Muscle layer of duodenum (tissue), 2 donors: ENCODE measurements around the gene TMEM183A.

Source experiments
- H3K27ac ChIP-seq: one replicate; pipeline ENCODE4 v1.7.0; 2013; ENCODE audit warnings: mild to moderate bottlenecking, low read length
- H3K27me3 ChIP-seq: one replicate; pipeline ENCODE4 v1.7.0; 2013; ENCODE audit warnings: low read depth, mild to moderate bottlenecking, control low read depth, low read length
- H3K36me3 ChIP-seq, 2 donors: one replicate each; pipeline ENCODE4 v1.7.0; 2013; ENCODE audit warnings: low read length in 2 of 2, control low read depth in 1 of 2, mild to moderate bottlenecking in 1 of 2; ENCODE audit not compliant: insufficient read depth in 2 of 2, control insufficient read depth in 1 of 2
- H3K4me1 ChIP-seq, 2 donors: one replicate each; pipeline ENCODE4 v1.7.0; 2013; ENCODE audit warnings: low read length in 2 of 2, mild to moderate bottlenecking in 2 of 2, control low read depth in 1 of 2, moderate library complexity in 1 of 2; ENCODE audit not compliant: insufficient read depth in 2 of 2, control insufficient read depth in 1 of 2
- H3K4me3 ChIP-seq, 2 donors: one replicate each; pipeline ENCODE4 v1.7.0; 2013; ENCODE audit warnings: low read length in 2 of 2, low read depth in 1 of 2, mild to moderate bottlenecking in 1 of 2
- H3K9me3 ChIP-seq, 2 donors: one replicate each; pipeline ENCODE4 v1.7.0; 2013; ENCODE audit warnings: low read length in 2 of 2, control low read depth in 1 of 2, mild to moderate bottlenecking in 1 of 2; ENCODE audit not compliant: control insufficient read depth in 1 of 2
- donor health status: healthy.

TMEM183A gene

DNA sequence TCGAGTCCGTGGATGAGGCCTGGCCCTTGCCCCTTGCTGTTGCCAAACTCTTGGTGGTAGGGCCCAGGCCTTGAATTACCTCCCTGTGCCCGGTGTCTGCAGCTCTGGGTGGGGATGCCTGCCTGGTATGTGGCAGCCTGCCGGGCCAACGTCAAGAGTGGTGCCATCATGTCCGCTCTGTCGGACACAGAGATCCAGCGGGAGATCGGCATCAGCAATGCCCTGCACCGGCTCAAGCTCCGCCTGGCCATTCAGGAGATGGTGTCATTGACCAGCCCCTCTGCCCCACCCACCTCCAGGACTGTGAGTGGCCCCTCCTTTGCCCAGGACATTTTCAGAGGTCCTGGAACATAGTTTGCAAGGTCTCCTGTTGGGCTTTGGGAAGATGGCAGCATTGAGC lies 52.9 kb downstream of the TMEM183A start:
- Histone ChIP-seq H3K36me3 (no peaks in the 10 kb centered on the region), H3K9me3 (no peaks in the 10 kb centered on the region), H3K4me1 (peaks cover 0 to 11% of the 10 kb centered on the region in 2 donors), H3K4me3 (no peak overlapping the region), H3K27ac (no peak overlapping the region), H3K27me3 (no peaks in the 10 kb centered on the region)

DNA sequence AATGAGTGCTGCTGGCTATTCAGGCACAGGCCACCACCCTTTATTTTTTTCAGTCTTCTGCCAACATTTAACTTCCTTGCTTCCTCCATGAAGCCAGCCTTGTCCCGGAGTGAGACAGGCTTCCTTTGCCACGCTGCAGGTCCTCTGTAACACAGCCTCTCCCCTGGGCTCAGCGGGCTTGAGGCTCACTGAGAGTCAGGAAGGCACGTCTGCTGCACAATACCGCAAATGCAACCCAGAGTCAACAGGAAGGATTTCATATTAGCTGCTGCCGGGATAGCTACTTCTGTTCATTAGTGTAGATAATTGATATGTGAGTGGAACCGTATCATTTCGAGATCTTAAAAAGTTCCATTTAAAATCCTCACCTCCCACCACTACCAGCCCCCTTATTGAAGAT lies 56.1 kb downstream of the TMEM183A start:
- Histone ChIP-seq H3K9me3 (no peaks in the 10 kb centered on the region), H3K4me1 (peaks cover 0 to 9% of the 10 kb centered on the region in 2 donors), H3K27ac (no peak overlapping the region), H3K4me3 (no peak overlapping the region), H3K27me3 (no peaks in the 10 kb centered on the region), H3K36me3 (no peaks in the 10 kb centered on the region)

DNA sequence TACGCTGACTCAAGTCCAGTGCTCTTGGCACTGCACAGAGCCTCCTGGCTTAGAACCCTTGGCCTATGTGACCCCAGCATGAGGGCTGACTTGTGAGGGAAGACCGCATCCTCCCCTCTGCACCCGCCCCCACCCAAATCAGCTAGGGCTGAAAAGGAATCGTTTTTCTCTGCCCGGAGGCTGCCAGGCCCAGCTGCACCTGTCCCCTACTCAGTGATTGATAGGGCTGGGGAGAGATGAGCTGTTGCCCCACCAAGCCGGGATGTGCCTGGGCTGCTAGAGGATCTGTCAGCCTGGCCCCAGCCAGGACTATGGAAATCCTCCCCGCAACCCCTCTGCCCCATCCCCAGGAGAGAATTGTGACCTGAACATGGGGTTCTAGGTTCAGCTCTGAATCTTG lies 58.0 kb downstream of the TMEM183A start:
- Histone ChIP-seq H3K9me3 (no peaks in the 10 kb centered on the region), H3K27ac (no peak overlapping the region), H3K4me3 (no peak overlapping the region), H3K27me3 (no peaks in the 10 kb centered on the region), H3K36me3 (no peaks in the 10 kb centered on the region), H3K4me1 (peaks cover 14 to 21% of the 10 kb centered on the region in 2 donors)

DNA sequence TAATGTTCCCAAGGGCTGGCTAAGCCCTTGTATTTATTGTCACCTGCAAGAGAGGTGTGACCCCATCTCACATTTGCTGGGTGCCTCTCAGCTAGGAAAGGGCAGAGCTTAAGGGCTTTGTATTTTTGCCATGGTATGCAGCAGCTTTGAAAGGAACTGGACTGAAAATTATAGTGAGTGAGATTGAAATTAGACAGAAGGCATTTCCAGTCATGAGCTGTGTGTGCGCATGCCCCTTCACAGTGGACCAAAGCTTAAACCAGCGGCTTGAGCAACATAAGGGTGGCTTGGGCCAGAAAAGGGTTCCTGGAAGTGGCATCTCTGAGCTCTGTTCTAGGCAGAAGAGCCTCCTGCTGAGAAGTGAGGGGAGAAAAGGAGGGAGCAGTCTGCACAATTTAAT lies 58.8 kb downstream of the TMEM183A start:
- Histone ChIP-seq H3K27me3 (no peaks in the 10 kb centered on the region), H3K27ac (no peak overlapping the region), H3K4me3 (no peak overlapping the region)

DNA sequence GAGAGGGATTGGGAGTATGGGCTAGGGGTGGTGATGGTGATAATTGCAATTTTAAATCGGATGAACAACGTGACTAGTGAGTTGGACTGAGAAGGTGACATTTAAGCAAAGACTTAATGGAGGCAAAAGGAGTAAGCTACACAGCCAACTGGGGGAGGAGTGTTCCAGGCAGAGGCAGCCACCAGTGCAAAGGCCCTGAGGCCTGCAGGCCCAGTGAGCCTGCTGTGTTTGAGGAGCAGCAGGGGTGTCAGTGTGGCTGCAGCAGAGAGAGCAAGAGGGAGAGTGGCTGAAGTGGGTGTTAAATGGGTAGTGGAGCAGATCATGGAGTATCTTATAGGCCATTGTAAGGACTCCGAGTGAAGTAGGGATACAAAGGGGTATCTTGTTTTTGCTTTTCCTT lies 59.8 kb downstream of the TMEM183A start:
- Histone ChIP-seq H3K4me1 (peaks cover 14 to 22% of the 10 kb centered on the region in 2 donors), H3K27ac (no peak overlapping the region), H3K9me3 (no peaks in the 10 kb centered on the region), H3K27me3 (no peaks in the 10 kb centered on the region), H3K4me3 (no peak overlapping the region), H3K36me3 (no peaks in the 10 kb centered on the region)

More for the DNA sequence above, 58.8 kb downstream of the TMEM183A start:
- Histone ChIP-seq H3K9me3 (no peaks in the 10 kb centered on the region), H3K36me3 (no peaks in the 10 kb centered on the region), H3K4me1 (peaks cover 14 to 22% of the 10 kb centered on the region in 2 donors)

DNA sequence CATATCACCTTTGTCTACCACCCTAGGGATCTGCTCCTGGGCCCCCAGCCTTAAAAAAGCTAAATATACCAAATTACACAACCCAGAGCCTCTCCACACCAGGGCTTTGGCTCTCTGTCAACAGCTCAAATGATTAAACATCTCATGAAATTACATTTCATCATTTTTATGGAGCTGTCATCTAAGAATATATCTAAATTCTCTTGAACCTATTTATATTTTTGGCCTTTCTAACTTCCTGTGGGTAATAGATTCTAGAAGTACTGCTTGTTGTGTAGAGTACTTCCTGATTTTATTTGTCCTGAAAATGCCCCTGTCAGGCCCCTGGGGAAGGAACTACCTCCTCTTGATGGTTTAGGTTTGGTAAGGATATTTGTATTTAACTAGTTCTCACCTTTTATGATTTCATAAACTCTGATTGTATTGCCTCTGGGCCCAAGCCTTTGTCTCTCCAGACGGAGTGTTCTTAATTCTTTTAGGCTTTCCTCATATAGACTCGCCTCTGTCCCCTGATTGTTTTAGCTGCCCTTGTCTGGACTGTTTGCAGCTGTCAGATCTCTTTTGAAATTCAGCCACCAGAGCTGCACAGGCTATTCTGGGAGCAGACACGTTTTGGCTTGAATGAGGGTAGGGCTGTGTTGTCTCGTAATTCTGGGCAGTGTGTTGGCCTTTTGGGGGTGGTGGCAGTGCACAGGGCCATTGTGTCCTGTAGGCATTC lies 62.0 kb downstream of the TMEM183A start:
- Histone ChIP-seq H3K4me3 (no peak overlapping the region), H3K27me3 (no peaks in the 10 kb centered on the region), H3K9me3 (no peaks in the 10 kb centered on the region), H3K36me3 (no peaks in the 10 kb centered on the region), H3K4me1 (peaks cover 14 to 22% of the 10 kb centered on the region in 2 donors), H3K27ac (peak overlapping the region; percentile 20)

DNA sequence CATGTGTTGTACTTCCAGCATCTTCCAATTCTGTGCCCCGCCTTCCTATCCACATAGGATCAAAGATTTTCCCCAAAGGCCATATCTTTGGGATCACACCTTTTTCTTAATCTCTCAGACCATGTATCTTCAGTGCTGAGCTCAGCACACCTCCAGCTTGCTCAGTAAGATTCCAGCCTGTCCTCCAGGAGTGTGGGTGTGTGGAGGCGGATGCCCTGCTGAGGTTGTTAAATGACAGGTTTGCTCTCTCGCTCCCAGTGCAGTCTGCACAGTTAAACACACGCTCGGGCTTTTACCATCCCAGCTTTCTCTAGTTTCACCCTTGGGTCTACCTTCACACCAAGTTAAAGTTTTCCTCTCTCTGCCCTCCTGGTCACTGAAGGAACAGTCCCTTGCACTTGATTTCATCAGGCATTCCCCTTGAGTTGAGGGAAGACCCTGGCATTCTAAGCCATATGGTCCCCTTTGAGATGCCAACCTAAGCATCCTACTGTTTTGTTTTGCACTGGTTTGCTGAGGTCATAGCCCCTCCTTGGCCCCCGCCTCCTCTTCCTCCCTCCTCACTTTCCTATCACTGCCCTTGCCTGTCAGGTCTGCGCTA lies 64.9 kb downstream of the TMEM183A start:
- Histone ChIP-seq H3K27ac (no peak overlapping the region), H3K4me3 (no peak overlapping the region), H3K9me3 (no peaks in the 10 kb centered on the region), H3K36me3 (no peaks in the 10 kb centered on the region), H3K4me1 (peaks cover 14 to 22% of the 10 kb centered on the region in 2 donors), H3K27me3 (no peaks in the 10 kb centered on the region)

DNA sequence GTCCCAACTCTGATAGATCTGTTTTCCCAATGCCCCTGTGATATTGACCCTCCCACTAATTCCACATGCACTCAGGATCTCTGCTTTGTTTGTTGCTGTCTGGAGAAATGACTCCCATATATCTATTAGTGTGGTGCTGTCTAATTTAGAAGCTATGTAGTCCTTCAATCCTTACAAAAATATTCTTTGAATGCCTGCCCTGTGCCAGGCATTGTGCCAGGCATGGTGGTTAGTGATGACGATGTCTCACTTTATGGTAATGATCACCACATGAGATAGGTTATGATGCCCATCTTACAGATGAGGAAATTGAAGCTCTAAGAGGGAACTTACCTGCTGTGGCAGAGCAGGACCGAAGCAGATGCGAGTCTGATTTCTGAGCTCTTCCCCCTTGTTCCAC lies 65.7 kb downstream of the TMEM183A start:
- H3K27ac ChIP-seq = no peak overlapping the region
- H3K27me3 ChIP-seq = no peaks in the 10 kb centered on the region
- H3K36me3 ChIP-seq = no peaks in the 10 kb centered on the region
- no peaks in the 10 kb centered on the region for H3K9me3 ChIP-seq
- no peak overlapping the region for H3K4me3 ChIP-seq
- H3K4me1 ChIP-seq = peaks cover 14 to 22% of the 10 kb centered on the region in 2 donors

DNA sequence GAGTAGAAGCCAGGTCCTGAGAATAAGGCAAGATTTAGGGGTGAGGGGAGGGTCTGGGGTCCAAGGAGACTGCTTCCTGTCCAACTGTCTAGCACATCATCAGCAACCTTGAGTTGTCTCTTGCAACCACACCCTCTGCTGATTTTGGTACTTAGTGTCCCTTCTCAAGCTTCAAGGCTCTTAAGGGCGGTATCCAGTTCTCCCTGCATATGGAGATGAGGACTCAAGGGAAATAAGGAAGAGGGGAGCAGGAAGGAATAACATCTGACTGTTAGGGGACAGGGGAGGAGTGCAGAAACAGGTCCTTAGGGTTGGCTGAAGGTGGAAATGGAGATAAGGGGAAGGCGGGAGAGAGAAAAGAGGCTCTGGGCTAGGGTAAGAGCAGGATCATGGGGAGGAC lies 66.3 kb downstream of the TMEM183A start:
- Histone ChIP-seq H3K4me1 (peaks cover 13 to 18% of the 10 kb centered on the region in 2 donors), H3K36me3 (no peaks in the 10 kb centered on the region), H3K4me3 (no peak overlapping the region), H3K27ac (no peak overlapping the region), H3K9me3 (no peaks in the 10 kb centered on the region), H3K27me3 (no peaks in the 10 kb centered on the region)
